Myometrial cell (primary cell): ENCODE measurements around the gene UACA. TPM values are rescaled to one million over a fixed set of nuclear protein-coding genes. Genes with fewer than 3 reads are reported as not detected.

Experiments used
- total RNA-seq: library from RNA; depleted of rRNA; stranded (reverse); fragments of >200 nt; gene quantifications from 2 replicates; pipeline ENCODE4 v1.2.3, GENCODE V29; 2015

UACA gene, protein sequence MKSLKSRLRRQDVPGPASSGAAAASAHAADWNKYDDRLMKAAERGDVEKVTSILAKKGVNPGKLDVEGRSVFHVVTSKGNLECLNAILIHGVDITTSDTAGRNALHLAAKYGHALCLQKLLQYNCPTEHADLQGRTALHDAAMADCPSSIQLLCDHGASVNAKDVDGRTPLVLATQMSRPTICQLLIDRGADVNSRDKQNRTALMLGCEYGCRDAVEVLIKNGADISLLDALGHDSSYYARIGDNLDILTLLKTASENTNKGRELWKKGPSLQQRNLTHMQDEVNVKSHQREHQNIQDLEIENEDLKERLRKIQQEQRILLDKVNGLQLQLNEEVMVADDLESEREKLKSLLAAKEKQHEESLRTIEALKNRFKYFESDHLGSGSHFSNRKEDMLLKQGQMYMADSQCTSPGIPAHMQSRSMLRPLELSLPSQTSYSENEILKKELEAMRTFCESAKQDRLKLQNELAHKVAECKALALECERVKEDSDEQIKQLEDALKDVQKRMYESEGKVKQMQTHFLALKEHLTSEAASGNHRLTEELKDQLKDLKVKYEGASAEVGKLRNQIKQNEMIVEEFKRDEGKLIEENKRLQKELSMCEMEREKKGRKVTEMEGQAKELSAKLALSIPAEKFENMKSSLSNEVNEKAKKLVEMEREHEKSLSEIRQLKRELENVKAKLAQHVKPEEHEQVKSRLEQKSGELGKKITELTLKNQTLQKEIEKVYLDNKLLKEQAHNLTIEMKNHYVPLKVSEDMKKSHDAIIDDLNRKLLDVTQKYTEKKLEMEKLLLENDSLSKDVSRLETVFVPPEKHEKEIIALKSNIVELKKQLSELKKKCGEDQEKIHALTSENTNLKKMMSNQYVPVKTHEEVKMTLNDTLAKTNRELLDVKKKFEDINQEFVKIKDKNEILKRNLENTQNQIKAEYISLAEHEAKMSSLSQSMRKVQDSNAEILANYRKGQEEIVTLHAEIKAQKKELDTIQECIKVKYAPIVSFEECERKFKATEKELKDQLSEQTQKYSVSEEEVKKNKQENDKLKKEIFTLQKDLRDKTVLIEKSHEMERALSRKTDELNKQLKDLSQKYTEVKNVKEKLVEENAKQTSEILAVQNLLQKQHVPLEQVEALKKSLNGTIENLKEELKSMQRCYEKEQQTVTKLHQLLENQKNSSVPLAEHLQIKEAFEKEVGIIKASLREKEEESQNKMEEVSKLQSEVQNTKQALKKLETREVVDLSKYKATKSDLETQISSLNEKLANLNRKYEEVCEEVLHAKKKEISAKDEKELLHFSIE (N-terminal part only)
- 108 and 136 TPM in 2 replicates for total RNA-seq

DNA sequence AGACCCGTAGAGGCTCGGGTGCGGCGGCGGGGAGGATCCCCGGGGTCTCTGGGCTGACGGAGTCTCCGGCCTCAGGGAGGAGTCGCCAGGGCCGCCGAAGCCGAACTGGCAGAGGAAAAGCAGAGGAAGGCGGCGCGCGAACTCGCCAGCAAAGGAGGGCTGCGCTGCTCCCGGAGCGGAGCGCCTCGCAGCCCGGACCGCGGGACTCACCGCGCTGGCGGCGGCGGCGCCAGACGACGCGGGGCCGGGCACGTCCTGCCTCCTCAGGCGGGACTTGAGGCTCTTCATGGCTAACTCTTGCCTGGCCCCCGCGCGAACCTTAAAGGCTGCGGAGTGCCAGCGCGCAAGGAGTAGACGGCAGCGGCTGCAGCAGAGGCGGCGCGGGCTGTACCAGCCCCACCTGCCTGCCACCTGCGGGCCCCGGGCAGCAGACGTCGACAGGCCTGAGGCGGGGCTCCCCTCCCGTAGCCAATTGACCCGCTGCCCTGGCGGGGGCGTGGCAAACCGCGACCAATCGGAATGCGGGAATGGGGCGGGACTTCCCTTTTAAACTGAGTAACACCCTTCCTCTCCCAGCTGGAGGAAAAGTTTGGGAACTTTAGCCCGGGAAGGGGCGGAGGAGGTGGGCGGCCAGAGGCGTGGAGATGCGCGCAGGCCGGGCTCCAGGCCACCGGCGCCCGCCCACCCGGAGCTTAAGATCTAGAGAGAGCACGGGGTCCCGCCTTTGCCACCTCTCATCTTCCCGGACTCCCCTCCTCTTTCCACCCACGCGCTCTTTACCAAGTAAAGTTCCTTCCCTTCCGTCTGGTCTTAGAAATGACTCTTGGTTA is at the start of gene UACA:
UACA (minus strand) TSS at position 439 of the 830 bp plus-strand sequence; CDS start at position 288, 151 bp downstream.

Other genes with a start within 250 kb of the UACA start
- 95.5 and 109 TPM in 2 replicates for gene LARP6, start 90.6 kb upstream of the UACA start, total RNA-seq
- 6.6 and 6.9 TPM in 2 replicates for gene THAP10, start 128.9 kb upstream of the UACA start, total RNA-seq
- gene LRRC49, start 129.3 kb upstream of the UACA start, total RNA-seq = 5.5 and 17.5 TPM in 2 replicates